WI38 (cell line): ENCODE results near the gene POSTN.

Experiments used
- H3K4me3 ChIP-seq: 2 replicates; pipeline ENCODE4 v1.5.1; 2011; ENCODE audit warnings: low read depth, mild to moderate bottlenecking, control low read depth, low read length
- TF ChIP-seq, protein P1 (sequence below): IDR thresholded peaks from 2 replicates; pipeline ENCODE4 v1.5.1; 2012; ENCODE audit warnings: low read depth, mild to moderate bottlenecking, control low read depth, low read length

Gene POSTN

GRCh38 chr13:37615276-37615675 lies 16.7 kb upstream of the POSTN start:
- H3K4me3 ChIP-seq, result no peak overlapping the region
- TF ChIP-seq, protein P1, sequence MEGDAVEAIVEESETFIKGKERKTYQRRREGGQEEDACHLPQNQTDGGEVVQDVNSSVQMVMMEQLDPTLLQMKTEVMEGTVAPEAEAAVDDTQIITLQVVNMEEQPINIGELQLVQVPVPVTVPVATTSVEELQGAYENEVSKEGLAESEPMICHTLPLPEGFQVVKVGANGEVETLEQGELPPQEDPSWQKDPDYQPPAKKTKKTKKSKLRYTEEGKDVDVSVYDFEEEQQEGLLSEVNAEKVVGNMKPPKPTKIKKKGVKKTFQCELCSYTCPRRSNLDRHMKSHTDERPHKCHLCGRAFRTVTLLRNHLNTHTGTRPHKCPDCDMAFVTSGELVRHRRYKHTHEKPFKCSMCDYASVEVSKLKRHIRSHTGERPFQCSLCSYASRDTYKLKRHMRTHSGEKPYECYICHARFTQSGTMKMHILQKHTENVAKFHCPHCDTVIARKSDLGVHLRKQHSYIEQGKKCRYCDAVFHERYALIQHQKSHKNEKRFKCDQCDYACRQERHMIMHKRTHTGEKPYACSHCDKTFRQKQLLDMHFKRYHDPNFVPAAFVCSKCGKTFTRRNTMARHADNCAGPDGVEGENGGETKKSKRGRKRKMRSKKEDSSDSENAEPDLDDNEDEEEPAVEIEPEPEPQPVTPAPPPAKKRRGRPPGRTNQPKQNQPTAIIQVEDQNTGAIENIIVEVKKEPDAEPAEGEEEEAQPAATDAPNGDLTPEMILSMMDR, result no peak

DNA sequence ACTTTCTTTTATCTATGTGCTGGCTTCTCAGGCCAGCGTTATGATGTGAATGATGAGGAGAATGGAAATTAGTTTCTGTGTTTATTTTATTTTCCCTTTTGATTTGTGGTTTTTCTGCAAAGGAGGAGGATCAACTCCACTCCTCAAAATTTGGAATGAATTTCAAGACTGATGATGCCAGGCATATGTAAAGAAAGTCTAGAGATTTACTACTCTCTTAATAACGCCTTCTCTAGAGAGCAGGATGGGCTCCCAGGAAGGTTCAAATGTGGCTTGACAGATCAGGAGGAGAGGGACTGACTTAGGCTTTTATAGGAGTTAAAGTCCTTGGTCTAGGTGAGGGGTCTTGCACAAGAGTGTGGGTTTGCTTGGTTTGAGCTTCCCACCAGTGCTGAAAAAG lies 15.1 kb upstream of the POSTN start:
- TF ChIP-seq, protein P1, result no peak
- no peak overlapping the region for H3K4me3 ChIP-seq

- no peak overlapping the region for H3K4me3 ChIP-seq
- TF ChIP-seq, protein P1, result no peak
Observed at GRCh38 chr13:37613236-37613635, 14.7 kb upstream of the POSTN start.

GRCh38 chr13:37608750-37609339 lies 10.3 kb upstream of the POSTN start:
- TF ChIP-seq, protein P1, result no peak
- H3K4me3 ChIP-seq, result no peak overlapping the region

- TF ChIP-seq, protein P1, result no peak; the same call in 1 of the 2 replicates
- H3K4me3 ChIP-seq, result no peak overlapping the region
Observed at GRCh38 chr13:37602733-37603381, 4.3 kb upstream of the POSTN start.

DNA sequence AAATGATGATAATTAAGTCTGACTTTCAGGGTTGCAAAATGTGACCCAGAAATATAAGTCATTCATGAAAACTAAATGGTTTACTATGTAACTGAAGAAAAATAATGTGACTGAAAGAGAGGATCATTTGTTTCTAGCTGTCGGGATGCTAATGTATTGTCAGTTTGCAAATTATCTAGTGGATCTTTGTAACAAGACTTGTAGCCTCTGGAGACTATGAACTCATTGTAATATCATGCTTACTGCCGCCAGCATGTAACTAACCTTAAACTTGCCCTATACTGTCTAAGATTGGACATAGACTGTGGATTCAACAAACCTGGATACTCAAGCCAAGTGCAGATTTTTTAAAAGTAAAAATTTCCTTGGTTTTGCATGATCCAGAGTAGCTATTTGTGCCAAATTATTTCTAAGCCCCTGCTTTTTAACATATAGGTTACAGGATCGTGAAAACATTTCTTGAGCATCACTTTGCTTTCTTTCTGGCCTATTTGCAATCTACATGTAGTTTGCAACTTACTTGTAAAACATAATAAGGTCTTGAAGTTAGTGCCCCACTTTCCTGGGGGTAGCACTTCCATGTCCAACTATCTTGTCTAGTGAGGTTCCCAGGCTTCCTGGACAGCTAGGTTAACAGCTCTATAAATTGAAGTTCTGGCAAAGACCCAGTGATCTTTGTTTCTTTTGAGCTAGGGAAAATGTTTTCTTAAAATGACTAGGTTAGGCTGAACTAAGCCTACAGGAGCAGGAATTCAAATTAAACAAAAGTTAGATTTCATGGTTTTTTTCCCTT lies 3.3 kb upstream of the POSTN start:
- TF ChIP-seq, protein P1, result no peak
- H3K4me3 ChIP-seq, result no peak overlapping the region

DNA sequence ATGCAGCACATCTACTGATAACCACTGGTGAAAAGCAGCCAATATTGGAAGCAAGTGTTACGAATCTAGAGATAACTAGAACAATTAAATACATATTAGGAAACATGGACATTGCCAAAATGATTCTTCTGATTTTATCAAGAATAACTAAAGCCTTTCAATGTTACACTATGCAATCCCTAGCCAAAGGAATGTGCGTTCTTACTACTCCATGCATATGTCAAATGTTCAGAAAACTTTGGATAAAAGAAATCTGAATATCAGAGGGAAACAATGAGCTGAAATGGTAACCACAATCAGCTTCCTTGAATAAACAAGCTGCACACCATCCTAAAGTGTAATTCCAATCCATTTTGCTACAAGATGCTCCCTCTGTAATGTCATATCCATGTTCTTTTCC lies 951 bp upstream of the POSTN start:
- H3K4me3 ChIP-seq, result no peak overlapping the region
- TF ChIP-seq, protein P1, result no peak
